Muscle of back (tissue), 11 donors: ENCODE results near the gene C1orf167. TPM values are rescaled to one million over a fixed set of nuclear protein-coding genes. Genes with fewer than 3 reads are reported as not detected.

Source experiments
- DNase-seq, 3 donors: peaks; one replicate each; pipeline versions ENCODE4 v3.0.0 to v3.0.0-alpha.2; 2013
- polyA plus RNA-seq, 10 donors: library from polyadenylated mRNA; unstranded; fragments of 120-200 nt; gene quantifications; one replicate each; pipeline ENCODE4 v1.2.1, GENCODE V29; 2013; ENCODE audit not compliant: insufficient read length in 10 of 10

Gene C1orf167
- polyA plus RNA-seq, 10 donors = 2.0 to 15.5 (median 9.2) TPM; not detected in 1

- peak in 2 of 3 donors; percentile 52 to 76 for DNase-seq
Measured at GRCh38 chr1:11784993-11785769, 23.2 kb downstream of the C1orf167 start.

GRCh38 chr1:11786168-11786567 is 24.2 kb downstream of the C1orf167 start:
- no peak for DNase-seq

- DNase-seq = peak in 2 of 3 donors; percentile 36 to 52
Measured at GRCh38 chr1:11787251-11787803, 25.3 kb downstream of the C1orf167 start.

- peak in 1 of 3 donors; percentile 15 for DNase-seq
Measured at GRCh38 chr1:11787804-11788436, 25.9 kb downstream of the C1orf167 start.

- DNase-seq = no peak
Measured at GRCh38 chr1:11788549-11789053, 26.6 kb downstream of the C1orf167 start.

- DNase-seq = peak in 1 of 3 donors; percentile 36
Measured at GRCh38 chr1:11789126-11790067, 27.4 kb downstream of the C1orf167 start.

GRCh38 chr1:11790101-11790879 is 28.3 kb downstream of the C1orf167 start:
- DNase-seq = peak in 1 of 3 donors; percentile 20

- peak; percentile 79 to 86 (median 79) for DNase-seq
Measured at GRCh38 chr1:11790880-11791715, 29.1 kb downstream of the C1orf167 start.

- no peak for DNase-seq
Measured at GRCh38 chr1:11792106-11792505, 30.1 kb downstream of the C1orf167 start.

GRCh38 chr1:11793819-11794218 is 31.8 kb downstream of the C1orf167 start:
- DNase-seq = no peak

- DNase-seq = no peak
Measured at GRCh38 chr1:11794446-11795237, 32.6 kb downstream of the C1orf167 start.

- DNase-seq = no peak
Measured at GRCh38 chr1:11795238-11795890, 33.4 kb downstream of the C1orf167 start.

- peak in 1 of 3 donors; percentile 55 for DNase-seq
Measured at GRCh38 chr1:11796036-11796828, 34.2 kb downstream of the C1orf167 start.

- DNase-seq = peak in 1 of 3 donors; percentile 36
Measured at GRCh38 chr1:11797525-11798216, 35.7 kb downstream of the C1orf167 start.

- no peak for DNase-seq
Measured at GRCh38 chr1:11799099-11799498, 37.1 kb downstream of the C1orf167 start.

- no peak for DNase-seq
Measured at GRCh38 chr1:11799896-11800295, 37.9 kb downstream of the C1orf167 start.

- no peak for DNase-seq
Measured at GRCh38 chr1:11800391-11800755, 38.4 kb downstream of the C1orf167 start.
